ENCODE measurements around the gene SPTBN1. TPM values are rescaled to one million over a fixed set of nuclear protein-coding genes. Genes with fewer than 3 reads are reported as not detected.

SPTBN1 gene
- total and polyA plus RNA-seq, 9 of the 15 experiments (the other 6 are each of a cell fraction or from before 2014, with no cell fraction given) = 8.9 to 66.8 (median 31.4) TPM

GRCh38 chr2:54657664-54658083, 201.5 kb downstream of the SPTBN1 start (continued):
- TF ChIP-seq, protein P1, sequence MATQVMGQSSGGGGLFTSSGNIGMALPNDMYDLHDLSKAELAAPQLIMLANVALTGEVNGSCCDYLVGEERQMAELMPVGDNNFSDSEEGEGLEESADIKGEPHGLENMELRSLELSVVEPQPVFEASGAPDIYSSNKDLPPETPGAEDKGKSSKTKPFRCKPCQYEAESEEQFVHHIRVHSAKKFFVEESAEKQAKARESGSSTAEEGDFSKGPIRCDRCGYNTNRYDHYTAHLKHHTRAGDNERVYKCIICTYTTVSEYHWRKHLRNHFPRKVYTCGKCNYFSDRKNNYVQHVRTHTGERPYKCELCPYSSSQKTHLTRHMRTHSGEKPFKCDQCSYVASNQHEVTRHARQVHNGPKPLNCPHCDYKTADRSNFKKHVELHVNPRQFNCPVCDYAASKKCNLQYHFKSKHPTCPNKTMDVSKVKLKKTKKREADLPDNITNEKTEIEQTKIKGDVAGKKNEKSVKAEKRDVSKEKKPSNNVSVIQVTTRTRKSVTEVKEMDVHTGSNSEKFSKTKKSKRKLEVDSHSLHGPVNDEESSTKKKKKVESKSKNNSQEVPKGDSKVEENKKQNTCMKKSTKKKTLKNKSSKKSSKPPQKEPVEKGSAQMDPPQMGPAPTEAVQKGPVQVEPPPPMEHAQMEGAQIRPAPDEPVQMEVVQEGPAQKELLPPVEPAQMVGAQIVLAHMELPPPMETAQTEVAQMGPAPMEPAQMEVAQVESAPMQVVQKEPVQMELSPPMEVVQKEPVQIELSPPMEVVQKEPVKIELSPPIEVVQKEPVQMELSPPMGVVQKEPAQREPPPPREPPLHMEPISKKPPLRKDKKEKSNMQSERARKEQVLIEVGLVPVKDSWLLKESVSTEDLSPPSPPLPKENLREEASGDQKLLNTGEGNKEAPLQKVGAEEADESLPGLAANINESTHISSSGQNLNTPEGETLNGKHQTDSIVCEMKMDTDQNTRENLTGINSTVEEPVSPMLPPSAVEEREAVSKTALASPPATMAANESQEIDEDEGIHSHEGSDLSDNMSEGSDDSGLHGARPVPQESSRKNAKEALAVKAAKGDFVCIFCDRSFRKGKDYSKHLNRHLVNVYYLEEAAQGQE (IDR thresholded peaks at IDR 0.05; ENCODE audit: borderline replicate concordance) = 0 out of 2 replicates have a peak, but pooled peaks have one; percentile 33
- TF ChIP-seq, protein P1 (CRISPR knock-in tag; IDR thresholded peaks at IDR 0.05; ENCODE audit: low read depth) = no peak
- TF ChIP-seq NCOR1 (IDR thresholded peaks at IDR 0.05) (no peak), RBM15 (IDR thresholded peaks at IDR 0.05; ENCODE audit: insufficient read depth, low read length) (no peak), ARID1B (IDR thresholded peaks at IDR 0.05) (no peak)

Data from K562 (cell line).